Activated T-cell treated with anti-CD3 and anti-CD28 coated beads for 48 hours (primary cell): ENCODE data around the gene CASP1.
"Not testable (repeated sequence)": the region's sequence is repeated elsewhere in the genome, so short reads cannot be mapped to it uniquely, and the experiment has no call there.

Experiments used
- DNase-seq: peaks from one replicate; pipeline ENCODE4 v3.0.0-alpha.2; 2020; ENCODE audit warnings: low read depth

CASP1 gene

DNA sequence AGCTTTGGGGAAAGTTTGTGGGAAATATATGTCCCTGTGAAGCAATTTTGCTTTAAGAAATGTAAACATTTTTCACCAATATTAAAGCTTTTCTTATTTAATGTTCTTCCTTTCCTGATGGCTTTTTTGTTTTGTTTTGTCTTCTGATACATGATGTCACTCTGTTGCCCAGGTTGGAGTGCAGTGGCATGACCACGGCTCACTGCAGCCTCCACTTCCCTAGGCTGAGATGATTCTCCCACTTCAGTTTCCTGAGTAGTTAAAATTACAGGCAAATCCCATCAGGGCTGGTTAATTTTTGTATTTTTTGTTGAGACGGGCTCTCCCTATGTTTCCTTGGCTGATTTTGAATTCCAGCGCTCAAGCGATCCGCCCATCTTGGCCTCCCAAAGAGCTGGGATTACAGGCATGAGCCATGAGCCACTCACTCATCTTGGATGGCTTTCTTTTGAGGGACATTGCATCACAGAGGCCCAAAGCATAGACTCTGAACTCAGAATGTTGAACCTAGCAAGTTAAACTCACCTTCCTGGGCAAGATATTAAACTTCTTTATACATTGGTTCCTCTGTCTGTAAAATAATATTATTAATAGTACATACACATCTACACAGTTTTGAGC, 10.8 kb upstream of the CASP1 start:
- no peak for DNase-seq

GRCh38 chr11:105044557-105045524, 9.9 kb upstream of the CASP1 start, which contains the start of gene CARD16:
TSS of gene CARD16 (minus strand) at chr11:105045335. CDS start at chr11:105045297, 38 bp downstream.
- not testable (repeated sequence) for DNase-seq

DNA sequence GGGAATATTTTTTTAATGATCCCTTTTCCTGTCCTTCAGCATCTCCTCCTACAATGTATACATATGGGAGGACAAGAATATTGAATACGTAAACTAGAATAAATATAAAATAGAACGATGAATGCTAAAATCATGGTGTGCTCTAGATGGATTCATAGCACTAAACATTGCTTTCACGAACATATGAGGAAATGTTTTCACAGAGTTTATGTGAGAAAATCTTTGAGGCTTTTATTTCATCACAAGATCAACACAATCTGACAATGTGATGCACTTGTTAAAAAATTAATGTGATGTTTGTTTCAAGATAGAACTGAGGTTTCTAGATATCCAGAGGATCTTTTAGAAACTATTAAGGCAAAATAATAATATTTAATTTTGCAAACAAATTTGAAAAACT, 7.2 kb upstream of the CASP1 start:
- no peak for DNase-seq

GRCh38 chr11:105040703-105041102, 5.8 kb upstream of the CASP1 start:
- DNase-seq: no peak

GRCh38 chr11:105034388-105034787, 556 bp downstream of the CASP1 start:
- not testable (repeated sequence) for DNase-seq

- DNase-seq: no peak
Observed at GRCh38 chr11:105033781-105034180, 1.2 kb downstream of the CASP1 start.

- no peak for DNase-seq
Observed at GRCh38 chr11:105033343-105033742, 1.6 kb downstream of the CASP1 start.

DNA sequence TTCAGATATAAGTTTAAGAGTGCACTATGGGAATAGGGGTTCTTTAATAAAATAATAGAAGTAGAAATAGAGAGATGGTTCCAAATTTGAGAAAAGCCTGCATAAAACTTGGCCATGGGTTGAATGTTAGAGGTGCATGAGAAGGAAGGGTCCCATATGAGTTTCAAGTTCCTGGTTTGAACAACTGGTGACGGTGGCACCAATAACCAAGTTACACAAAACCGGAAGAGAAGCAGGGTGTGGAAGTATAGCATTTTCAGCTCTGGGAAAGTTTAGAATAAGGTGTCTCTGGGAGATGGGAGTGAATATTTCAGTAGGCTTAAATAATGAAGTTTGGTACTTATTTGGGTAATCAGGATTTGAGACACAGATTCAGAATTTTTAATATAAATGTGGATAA, 2.4 kb downstream of the CASP1 start:
- DNase-seq: no peak

- DNase-seq: no peak
Observed at GRCh38 chr11:105027678-105028077, 7.3 kb downstream of the CASP1 start.

GRCh38 chr11:105024394-105024793, 10.6 kb downstream of the CASP1 start:
- no peak for DNase-seq

- DNase-seq: no peak
Observed at GRCh38 chr11:105023003-105023402, 11.9 kb downstream of the CASP1 start, which contains the start of gene CASP5. TSS of gene CASP5 (minus strand) at chr11:105023168. CDS start at chr11:105023136, 32 bp downstream.

GRCh38 chr11:105022527-105022926, 12.4 kb downstream of the CASP1 start:
- DNase-seq: no peak

GRCh38 chr11:105007463-105007862, 27.5 kb downstream of the CASP1 start:
- no peak for DNase-seq

DNA sequence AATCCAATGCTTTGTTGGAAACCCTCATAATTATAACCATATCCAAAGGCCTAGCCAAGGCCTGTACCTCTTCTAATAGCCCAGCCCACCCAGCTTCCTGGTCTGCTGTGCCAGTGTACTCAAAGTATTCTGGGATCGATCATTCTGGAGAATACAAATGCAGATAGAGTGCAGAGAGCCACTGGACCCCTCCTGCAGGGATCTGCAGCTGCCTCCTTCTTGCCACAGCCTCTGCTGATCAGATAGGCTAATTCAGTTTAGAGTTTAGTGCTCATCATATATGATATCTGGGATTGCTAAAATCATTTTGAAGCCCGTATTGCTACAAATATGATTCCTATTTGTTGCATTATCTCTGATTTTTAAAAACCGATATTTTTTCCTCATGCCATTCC, 29.5 kb downstream of the CASP1 start:
- DNase-seq: no peak

GRCh38 chr11:105004021-105004420, 30.9 kb downstream of the CASP1 start:
- DNase-seq: no peak

DNA sequence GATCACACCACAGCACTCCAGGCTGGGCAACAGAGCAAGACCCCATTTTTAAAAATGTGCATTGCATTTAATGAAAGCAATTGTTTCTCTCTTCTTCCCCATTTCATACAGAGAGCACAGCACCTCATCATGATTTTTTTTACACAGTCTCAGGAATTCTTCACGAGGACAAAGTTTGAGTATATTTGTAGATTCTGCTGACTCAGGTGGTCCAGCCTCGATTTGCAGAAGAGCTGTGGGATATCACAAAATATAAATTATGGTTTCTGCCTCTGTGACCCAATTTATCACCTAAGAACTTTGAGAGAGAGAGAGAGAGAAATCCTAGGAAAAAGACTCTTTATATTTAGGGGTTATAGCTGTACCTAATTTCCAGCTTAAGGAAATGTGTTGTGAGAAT, 31.8 kb downstream of the CASP1 start:
- DNase-seq: no peak

DNA sequence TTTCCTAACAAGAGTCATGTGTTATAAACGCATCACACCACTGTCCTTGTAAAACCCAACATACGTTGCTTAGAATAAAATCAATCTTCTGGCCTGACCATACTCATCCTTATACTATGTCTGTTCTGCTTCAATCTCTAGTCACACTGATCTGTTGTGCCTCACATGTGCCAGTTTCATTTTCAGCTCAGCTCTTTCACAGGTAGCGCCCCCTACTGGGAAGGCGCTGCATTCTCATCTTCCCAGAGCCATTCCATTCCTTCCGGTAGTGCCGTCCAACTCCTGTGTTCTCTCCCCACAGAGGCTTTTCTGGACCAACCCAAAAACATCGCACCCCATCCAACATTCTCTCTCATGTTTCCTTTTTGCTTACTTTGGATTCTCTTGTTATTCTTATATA, 34.1 kb downstream of the CASP1 start:
- peak; percentile 33 for DNase-seq

GRCh38 chr11:105000167-105000566, 34.8 kb downstream of the CASP1 start:
- no peak for DNase-seq

DNA sequence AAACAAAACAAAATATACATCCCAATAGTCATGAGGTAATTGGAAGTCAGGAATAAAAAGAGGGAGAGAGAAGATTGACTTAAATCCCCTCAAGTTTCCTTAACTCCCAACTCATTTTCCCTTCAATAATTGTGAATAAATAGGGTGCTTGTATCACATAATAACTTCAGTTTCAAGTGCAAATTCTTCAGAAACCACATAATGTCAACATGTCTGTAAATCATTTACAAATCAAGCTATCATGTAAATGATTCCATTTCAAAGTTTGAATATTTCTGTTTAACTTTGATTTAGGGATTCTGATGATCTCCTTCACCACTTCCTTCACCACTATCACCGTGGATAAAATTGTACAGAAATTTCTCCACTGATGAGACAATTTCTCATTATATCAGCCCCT, 35.2 kb downstream of the CASP1 start:
- DNase-seq: no peak

- DNase-seq: no peak
Observed at GRCh38 chr11:104997288-104997687, 37.7 kb downstream of the CASP1 start.

DNA sequence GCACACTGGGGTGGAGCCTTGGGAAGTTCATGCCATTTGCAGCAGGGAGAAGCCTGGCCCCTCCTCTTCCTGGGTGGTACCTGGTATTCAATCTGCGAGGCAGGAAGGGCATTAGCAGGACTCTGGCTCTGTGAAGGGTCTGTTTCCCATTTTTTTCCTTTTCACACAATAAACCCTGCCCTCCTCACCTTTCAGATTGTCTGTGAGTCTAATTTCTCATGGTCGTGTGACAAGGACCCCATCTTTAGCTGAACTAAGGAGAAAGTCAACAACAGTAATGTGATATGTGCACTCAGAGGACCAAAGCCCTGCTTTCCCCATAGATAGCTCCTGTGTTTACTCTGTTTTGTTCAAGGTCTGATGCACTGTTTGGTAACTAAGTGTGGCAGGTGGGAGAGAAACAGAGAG, 39.9 kb downstream of the CASP1 start:
- DNase-seq: no peak

- DNase-seq: no peak
Observed at GRCh38 chr11:104992781-104993180, 42.2 kb downstream of the CASP1 start.

DNA sequence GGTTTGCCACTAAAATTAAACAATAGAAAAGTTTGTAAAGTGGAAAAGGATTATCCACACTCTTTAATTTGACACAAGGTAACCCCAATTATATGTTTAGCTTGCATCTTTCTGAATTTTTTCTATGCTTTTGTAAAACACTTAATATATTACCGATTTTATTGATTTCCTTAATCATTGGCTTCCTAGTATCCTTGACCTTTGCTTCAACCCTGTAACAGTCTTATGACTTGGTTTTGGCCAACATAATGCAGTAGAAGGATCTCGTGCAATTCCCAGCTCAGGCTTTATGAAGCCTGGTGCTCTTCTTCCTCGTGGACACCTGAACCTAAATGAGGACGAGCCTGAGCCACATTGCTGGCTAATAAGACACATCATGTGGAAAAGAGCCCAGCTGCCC, 43.0 kb downstream of the CASP1 start:
- no peak for DNase-seq
